HCT116 (cell line): ENCODE measurements around the gene OPCML. TPM values are rescaled to one million over a fixed set of nuclear protein-coding genes. Genes with fewer than 3 reads are reported as not detected.

Experiments used
- ATAC-seq: fragments of 200-7000 bp; cut with Tn5 transposase; 2 replicates; pipeline ENCODE4 v1.9.1; 2020; ENCODE audit warnings: mild to moderate bottlenecking, moderate library complexity
- BruUV-seq: library from RNA; stranded (reverse); fragments of 400-500 nt; replicated peaks from 2 replicates; lab custom pipeline; 2021; lab: Mats Ljungman, UMichigan
- CTCF ChIA-PET: fragments of 300-600 bp; sonication (Branson Sonifier 250); formaldehyde crosslinking; loops from one replicate; lab custom pipeline; 2021; ENCODE audit warnings: antibody characterized with exemption; lab: Charles Lee
- POLR2A ChIA-PET: fragments of 300-600, 350-600 bp; sonication (Branson Sonifier 250); formaldehyde crosslinking; loops from one replicate; lab custom pipeline; 2021; ENCODE audit warnings: antibody characterized with exemption; lab: Charles Lee
- RAD21 ChIA-PET, 2 experiments: fragments of 300-600 bp; sonication (Branson Sonifier 250); formaldehyde crosslinking; loops; one replicate each; lab custom pipeline; 2023; ENCODE audit warnings: low total read pairs in 2 of 2; ENCODE audit not compliant: uncharacterized antibody in 2 of 2, unreplicated experiment in 2 of 2, low non-redundant PET in 1 of 2; lab: Charles Lee
- DNase-seq: peaks from one replicate; pipeline ENCODE4 v3.0.0-alpha.2; 2010; ENCODE audit warnings: low read depth, low spot score
- H2AFZ ChIP-seq: fragments of 200-600 bp; shearing (Covaris generic), sonication (generic); 2 replicates; pipeline ENCODE4 v1.6.1; 2017; ENCODE audit warnings: low read depth, mixed run types, mixed read lengths, antibody characterized with exemption, low read length; ENCODE audit not compliant: poor library complexity, severe bottlenecking
- H3K27ac ChIP-seq: 2 replicates; pipeline ENCODE4 v1.5.1; 2012; ENCODE audit warnings: low read depth, low read length
- H3K27me3 ChIP-seq: fragments of 200-600 bp; sonication (generic); 2 replicates; pipeline ENCODE4 v1.6.1; 2016; ENCODE audit warnings: mixed run types, low read length, mixed read lengths; ENCODE audit not compliant: insufficient read depth
- H3K36me3 ChIP-seq, 2 experiments: fragments of 200-500 bp in 1 of 2; fragments of 200-600 bp in 1 of 2; sonication (Bioruptor generic) in 1 of 2; sonication (generic) in 1 of 2; 2 replicates each; pipeline versions ENCODE4 v1.5.1 to v1.6.1; 2014 to 2016; ENCODE audit warnings: low read length in 2 of 2, inconsistent platforms in 1 of 2, mixed read lengths in 1 of 2, mixed run types in 1 of 2; ENCODE audit not compliant: insufficient read depth in 2 of 2, control insufficient read depth in 1 of 2
- H3K4me1 ChIP-seq, 2 experiments: fragments of 200-600 bp in 1 of 2; sonication (generic) in 1 of 2; 2 replicates each; pipeline versions ENCODE4 v1.5.1 to v1.6.1; 2012 to 2017; ENCODE audit warnings: low read length in 2 of 2, inconsistent platforms in 1 of 2, mild to moderate bottlenecking in 1 of 2, mixed read lengths in 1 of 2, mixed run types in 1 of 2, moderate library complexity in 1 of 2; ENCODE audit not compliant: insufficient read depth in 2 of 2, control insufficient read depth in 1 of 2
- H3K4me2 ChIP-seq: fragments of 200-600 bp; sonication (generic); 2 replicates; pipeline ENCODE4 v1.6.1; 2017; ENCODE audit warnings: mixed run types, low read length, mixed read lengths
- H3K4me3 ChIP-seq, 2 experiments: fragments of 200-600 bp in 1 of 2; sonication (generic) in 1 of 2; replicated peaks in 1 of 2; 2 replicates each; pipeline ENCODE4 v1.5.1; 2011 to 2016; ENCODE audit warnings: low read length in 2 of 2, control low read depth in 1 of 2, low read depth in 1 of 2, mild to moderate bottlenecking in 1 of 2, mixed read lengths in 1 of 2, mixed run types in 1 of 2
- H3K79me2 ChIP-seq: fragments of 200-600 bp; sonication (generic); 2 replicates; pipeline ENCODE4 v1.6.1; 2017; ENCODE audit warnings: mild to moderate bottlenecking, mixed run types, low read length, moderate library complexity, mixed read lengths; ENCODE audit not compliant: insufficient read depth
- H3K9ac ChIP-seq: fragments of 200-600 bp; sonication (generic); 2 replicates; pipeline ENCODE4 v1.6.1; 2016; ENCODE audit warnings: low read length, mixed read lengths
- H3K9me2 ChIP-seq: fragments of 200-600 bp; sonication (generic), shearing (Covaris generic); 2 replicates; pipeline ENCODE4 v1.6.1; 2017; ENCODE audit warnings: mixed run types, mild to moderate bottlenecking, moderate library complexity; ENCODE audit not compliant: insufficient read depth
- H3K9me3 ChIP-seq, 2 experiments: fragments of 200-500 bp in 1 of 2; fragments of 200-600 bp in 1 of 2; sonication (Bioruptor generic) in 1 of 2; sonication (generic) in 1 of 2; 2 replicates each; pipeline ENCODE4 v1.6.1; 2014 to 2017; ENCODE audit warnings: low read length in 2 of 2, mixed read lengths in 2 of 2, inconsistent platforms in 1 of 2, low read depth in 1 of 2, mild to moderate bottlenecking in 1 of 2, mixed run types in 1 of 2, moderate library complexity in 1 of 2; ENCODE audit not compliant: control insufficient read depth in 1 of 2, insufficient read depth in 1 of 2
- H4K20me1 ChIP-seq: fragments of 200-600 bp; sonication (generic), shearing (Covaris generic); 2 replicates; pipeline ENCODE4 v1.6.1; 2017; ENCODE audit warnings: mixed run types, mild to moderate bottlenecking, moderate library complexity; ENCODE audit not compliant: insufficient read depth
- CBX3 ChIP-seq: IDR thresholded peaks from 2 replicates; pipeline ENCODE4 v1.6.1; 2012; ENCODE audit warnings: low read depth
- EGR1 ChIP-seq: IDR thresholded peaks from 2 replicates; pipeline ENCODE4 v1.6.1; 2012; ENCODE audit warnings: low read depth
- EZH2 ChIP-seq: fragments of 200-600 bp; sonication (generic); IDR thresholded peaks from 2 replicates; pipeline ENCODE4 v1.6.1; 2017; ENCODE audit warnings: antibody characterized with exemption, mixed run types
- FOSL1 ChIP-seq: IDR thresholded peaks from 2 replicates; pipeline ENCODE4 v1.6.1; 2012; ENCODE audit warnings: low read depth
- MAX ChIP-seq: IDR thresholded peaks from 2 replicates; pipeline ENCODE4 v1.6.1; 2012
- POLR2A ChIP-seq: IDR thresholded peaks from 2 replicates; pipeline ENCODE4 v1.7.0; 2011; ENCODE audit warnings: borderline replicate concordance; ENCODE audit not compliant: insufficient read depth, insufficient read length; ENCODE audit errors: extremely low read depth
- POLR2AphosphoS5 ChIP-seq: IDR thresholded peaks from 2 replicates; pipeline ENCODE4 v1.6.1; 2011; ENCODE audit warnings: mild to moderate bottlenecking, low read depth, low read length, moderate library complexity
- RAD21 ChIP-seq: IDR thresholded peaks from 2 replicates; pipeline ENCODE4 v1.6.1; 2012; ENCODE audit warnings: low read depth, mild to moderate bottlenecking
- SIN3A ChIP-seq: IDR thresholded peaks from 2 replicates; pipeline ENCODE4 v1.6.1; 2012; ENCODE audit warnings: low read depth
- TCF7L2 ChIP-seq: IDR thresholded peaks from 2 replicates; pipeline ENCODE4 v1.7.0; 2011; ENCODE audit warnings: borderline replicate concordance, inconsistent platforms; ENCODE audit not compliant: insufficient read depth, insufficient read length; ENCODE audit errors: extremely low read depth
- YY1 ChIP-seq: IDR thresholded peaks from 2 replicates; pipeline ENCODE4 v1.6.1; 2011; ENCODE audit warnings: low read length, low read depth, moderate library complexity, mild to moderate bottlenecking; ENCODE audit not compliant: insufficient replicate concordance; ENCODE audit errors: extremely low read depth
- ZFX ChIP-seq: fragments of 450-650 bp; IDR thresholded peaks from 2 replicates; pipeline ENCODE4 v1.6.1; 2017
- ZNF274 ChIP-seq: fragments of 200-500 bp; sonication (Bioruptor generic); IDR thresholded peaks from 2 replicates; pipeline ENCODE4 v1.6.1; 2014; ENCODE audit warnings: mild to moderate bottlenecking, low read depth, low read length, inconsistent platforms
- intact Hi-C: fragments of 100-400 bp; cut with micrococcal nuclease; formaldehyde crosslinking; loops from 2 replicates; pipeline ENCODE4 v1.10.0; 2022
- total RNA-seq: library from RNA; stranded (reverse); gene quantifications from one replicate; pipeline ENCODE4 v1.2.1, GENCODE V29; 2021; ENCODE audit not compliant: unreplicated experiment

Gene OPCML
- total RNA-seq, 1 experiment from 2014 or later = not detected

GRCh38 chr11:132402071-132402684 is 1130.1 kb downstream of the OPCML start:
- no peak overlapping the region for H3K4me2 ChIP-seq
- H3K9ac ChIP-seq = no peak overlapping the region
- no peak overlapping the region for H2AFZ ChIP-seq
- POLR2A ChIA-PET = no interaction called here
- no peaks in the 10 kb centered on the region for H3K9me2 ChIP-seq
- H3K9me3 ChIP-seq = peaks cover 6 to 11% of the 10 kb centered on the region in 2 experiments; a peak in 2 of 4 replicates
- H3K36me3 ChIP-seq = no peaks in the 10 kb centered on the region
- no peaks in the 10 kb centered on the region for H3K79me2 ChIP-seq
- no peaks in the 10 kb centered on the region for H3K27me3 ChIP-seq
- BruUV-seq = no TSS peak
- intact Hi-C loops = no loop called here
- H4K20me1 ChIP-seq = no peaks in the 10 kb centered on the region
- no peak for DNase-seq
- no peaks in the 10 kb centered on the region for H3K4me1 ChIP-seq
- TF ChIP-seq MAX (no peak), POLR2AphosphoS5 (no peak), RAD21 (no peak), EZH2 (no peak), TCF7L2 (no peak), SIN3A (no peak), ZFX (no peak), POLR2A (no peak), FOSL1 (no peak), YY1 (no peak), CBX3 (no peak), ZNF274 (no peak), EGR1 (no peak)
- TF ChIP-seq, all 23 proteins: peak for 0
- ChIA-PET RAD21 (no interaction called here), CTCF (no interaction called here)
- Histone ChIP-seq H3K27ac (no peak overlapping the region), H3K4me3 (no peak overlapping the region)
- no peak for ATAC-seq
